VCaP (cell line): ENCODE results near the gene DDRGK1.
"Not testable (repeated sequence)": the region's sequence is repeated elsewhere in the genome, so short reads cannot be mapped to it uniquely, and the experiment has no call there.

Source experiments
- H3K27ac ChIP-seq: fragments of 450-650 bp; 2 replicates; pipeline ENCODE4 v1.5.1; 2017
- TF ChIP-seq, protein P1 (sequence below): fragments of 450-650 bp; conservative IDR thresholded peaks from 2 replicates; pipeline ENCODE4 v1.5.1; 2017; ENCODE audit warnings: mild to moderate bottlenecking, moderate library complexity

DDRGK1 gene

DNA sequence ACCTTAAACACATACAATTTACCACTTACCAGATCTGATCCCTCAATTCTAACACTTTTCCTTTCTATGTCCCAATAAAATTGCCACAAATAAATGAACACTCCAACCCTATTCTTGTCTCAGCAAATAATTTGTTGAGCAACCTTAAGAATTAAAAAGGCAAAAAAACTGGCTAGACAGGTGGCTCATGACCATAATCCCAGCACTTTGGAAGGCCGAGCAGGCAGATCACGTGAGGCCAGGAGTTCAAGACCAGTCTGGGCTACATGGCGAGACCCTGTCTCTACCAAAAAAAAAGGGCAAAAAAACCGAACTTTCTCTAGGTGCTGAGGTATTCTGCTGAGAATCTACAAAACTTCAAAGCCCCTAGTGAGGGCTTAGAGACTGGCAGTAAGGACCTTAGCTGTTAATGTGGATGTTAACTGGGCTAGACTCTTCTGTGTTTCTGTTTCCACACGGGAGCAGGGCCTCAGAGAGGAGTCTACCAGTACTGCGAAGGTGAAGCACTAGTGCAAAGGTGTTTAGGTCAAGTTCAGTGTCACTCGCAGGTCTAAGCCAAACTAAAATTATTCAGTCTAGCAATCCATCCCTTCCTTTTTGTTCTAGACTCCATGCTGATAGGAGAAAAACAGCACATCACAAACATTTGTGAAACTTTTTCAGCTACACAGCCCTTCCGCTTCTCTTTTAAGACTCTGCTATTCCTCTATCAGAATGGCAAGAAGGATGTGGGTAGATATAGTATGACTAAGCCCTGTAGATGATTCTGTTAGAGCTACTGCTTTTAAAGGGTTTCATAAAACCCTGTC is 47.5 kb downstream of the DDRGK1 start:
- 0 out of 2 replicates have a peak overlapping the region, but pooled peaks have one; percentile 5 for H3K27ac ChIP-seq
- TF ChIP-seq, protein P1, sequence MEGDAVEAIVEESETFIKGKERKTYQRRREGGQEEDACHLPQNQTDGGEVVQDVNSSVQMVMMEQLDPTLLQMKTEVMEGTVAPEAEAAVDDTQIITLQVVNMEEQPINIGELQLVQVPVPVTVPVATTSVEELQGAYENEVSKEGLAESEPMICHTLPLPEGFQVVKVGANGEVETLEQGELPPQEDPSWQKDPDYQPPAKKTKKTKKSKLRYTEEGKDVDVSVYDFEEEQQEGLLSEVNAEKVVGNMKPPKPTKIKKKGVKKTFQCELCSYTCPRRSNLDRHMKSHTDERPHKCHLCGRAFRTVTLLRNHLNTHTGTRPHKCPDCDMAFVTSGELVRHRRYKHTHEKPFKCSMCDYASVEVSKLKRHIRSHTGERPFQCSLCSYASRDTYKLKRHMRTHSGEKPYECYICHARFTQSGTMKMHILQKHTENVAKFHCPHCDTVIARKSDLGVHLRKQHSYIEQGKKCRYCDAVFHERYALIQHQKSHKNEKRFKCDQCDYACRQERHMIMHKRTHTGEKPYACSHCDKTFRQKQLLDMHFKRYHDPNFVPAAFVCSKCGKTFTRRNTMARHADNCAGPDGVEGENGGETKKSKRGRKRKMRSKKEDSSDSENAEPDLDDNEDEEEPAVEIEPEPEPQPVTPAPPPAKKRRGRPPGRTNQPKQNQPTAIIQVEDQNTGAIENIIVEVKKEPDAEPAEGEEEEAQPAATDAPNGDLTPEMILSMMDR, result no peak

DNA sequence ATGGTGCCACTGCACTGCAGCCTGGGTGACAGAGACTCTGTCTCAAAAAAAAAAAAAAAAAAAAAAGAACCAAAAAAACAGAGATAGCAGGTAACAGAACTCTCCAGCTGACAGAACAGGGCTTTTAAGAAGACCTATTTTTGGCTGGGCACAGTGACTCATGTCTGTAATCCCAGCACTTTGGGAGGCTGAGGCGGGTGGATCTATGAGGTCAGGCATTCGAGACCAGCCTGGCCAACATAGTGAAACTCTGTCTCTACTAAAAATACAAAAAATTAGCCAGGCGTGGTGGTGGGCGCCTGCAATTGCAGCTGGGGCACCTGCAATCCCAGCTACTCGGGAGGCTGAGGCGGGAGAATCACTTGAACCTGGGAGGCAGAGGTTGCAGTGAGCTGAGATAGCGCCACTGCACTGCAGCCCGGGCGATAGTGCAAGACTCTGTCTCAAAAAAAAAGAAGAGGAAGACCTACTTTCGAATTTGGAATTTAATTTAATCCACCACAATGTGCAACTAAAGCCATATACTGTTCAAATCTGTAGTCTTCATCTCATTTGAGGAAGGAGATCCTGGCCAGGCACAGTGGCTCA is 52.3 kb downstream of the DDRGK1 start:
- not testable (repeated sequence) for H3K27ac ChIP-seq

DNA sequence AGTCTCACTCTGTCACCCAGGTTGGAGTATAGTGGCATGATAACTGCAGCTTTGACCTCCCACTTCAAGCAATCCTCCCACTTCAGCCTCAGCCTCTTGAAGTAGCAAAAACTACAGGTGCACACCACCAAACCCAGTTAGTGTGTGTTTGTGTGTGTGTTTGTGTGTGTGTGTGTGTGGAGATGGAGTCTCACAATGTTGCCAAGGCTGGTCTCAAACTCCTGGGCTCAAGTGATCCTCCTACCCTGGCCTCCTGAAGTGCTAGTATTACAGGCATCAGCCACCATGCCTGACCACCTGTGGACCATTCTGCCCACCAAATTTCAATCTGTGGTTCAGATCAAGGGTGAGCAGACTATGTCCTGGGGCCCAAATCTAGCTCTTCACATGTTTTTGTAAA is 53.6 kb downstream of the DDRGK1 start:
- TF ChIP-seq, protein P1, result no peak
- no peak overlapping the region for H3K27ac ChIP-seq

DNA sequence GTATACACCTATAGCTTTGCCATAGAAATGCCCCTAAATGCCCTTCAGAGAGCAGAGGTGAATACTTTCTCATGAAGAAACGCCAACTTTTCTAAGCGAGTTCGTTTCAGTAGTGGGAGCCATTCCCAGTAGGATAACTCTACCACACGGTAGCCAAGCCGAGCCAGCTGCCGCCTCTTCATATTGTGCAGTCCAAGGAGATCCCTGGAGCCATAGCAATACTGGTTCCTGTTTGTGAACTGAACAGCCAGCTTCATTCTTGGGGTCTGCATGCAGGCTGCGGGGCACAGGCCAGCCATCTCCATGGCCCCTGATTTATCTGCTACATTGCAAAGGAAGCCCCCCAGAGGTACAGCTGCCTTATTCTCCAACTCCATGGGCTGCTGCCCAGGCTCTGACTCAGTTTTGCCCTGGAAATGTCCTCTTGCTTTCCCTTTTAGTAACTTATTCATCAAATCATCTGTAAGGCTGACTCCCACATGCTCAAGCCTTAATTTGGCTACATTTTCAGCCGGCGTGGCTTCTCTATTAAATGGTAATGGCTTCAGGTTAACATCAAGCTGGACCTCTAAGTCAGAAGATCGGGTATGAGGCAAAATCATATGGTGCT is 57.6 kb downstream of the DDRGK1 start:
- TF ChIP-seq, protein P1, result no peak

DNA sequence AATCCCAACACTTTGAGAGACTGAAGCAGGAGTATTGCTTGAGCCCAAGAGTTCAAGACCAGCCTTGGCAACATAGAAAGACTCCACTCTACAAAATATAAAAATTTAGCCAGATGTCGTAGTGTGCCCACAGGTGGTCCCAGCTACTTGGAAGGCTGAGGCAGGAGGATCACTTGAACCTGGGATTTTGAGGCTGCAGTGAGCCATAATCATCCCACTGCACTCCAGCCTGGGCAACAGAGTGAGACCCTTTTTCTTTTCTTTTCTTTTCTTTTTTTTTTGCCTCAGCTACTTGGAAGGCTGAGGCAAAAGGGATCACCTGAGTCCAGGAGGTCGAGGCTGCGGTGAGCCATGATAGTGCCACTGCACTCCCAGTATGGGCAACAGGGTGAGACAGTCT is 62.7 kb downstream of the DDRGK1 start:
- TF ChIP-seq, protein P1, result no peak
- no peak overlapping the region for H3K27ac ChIP-seq

More for the DNA sequence above, 57.6 kb downstream of the DDRGK1 start:
- no peak overlapping the region for H3K27ac ChIP-seq
